Astrocyte (in vitro differentiated cells and primary cell): ENCODE data around the gene TMEM217. TPM values are rescaled to one million over a fixed set of nuclear protein-coding genes. Genes with fewer than 3 reads are reported as not detected.

Experiments used
- DNase-seq: peaks from one replicate; pipeline ENCODE4 v3.0.0-alpha.2; 2010; ENCODE audit warnings: low read depth
- FAIRE-seq: peaks from 2 replicates; lab custom pipeline; 2011; peaks lifted over from hg19 to GRCh38; lab: Jason Lieb, UNC
- H2AFZ ChIP-seq: 2 replicates; pipeline ENCODE4 v1.6.0; 2012; ENCODE audit warnings: low read depth, low read length, inconsistent platforms
- H3K27ac ChIP-seq: 2 replicates; pipeline ENCODE4 v1.5.1; 2011; ENCODE audit warnings: low read depth, low read length, inconsistent platforms
- H3K27me3 ChIP-seq: 2 replicates; pipeline ENCODE4 v1.6.0; 2011; ENCODE audit warnings: low read length, inconsistent platforms; ENCODE audit not compliant: insufficient read depth
- H3K36me3 ChIP-seq: 2 replicates; pipeline ENCODE4 v1.5.1; 2011; ENCODE audit warnings: low read length, inconsistent platforms; ENCODE audit not compliant: insufficient read depth
- H3K4me1 ChIP-seq: 2 replicates; pipeline ENCODE4 v1.5.1; 2011; ENCODE audit warnings: low read length, inconsistent platforms; ENCODE audit not compliant: insufficient read depth
- H3K4me2 ChIP-seq: 2 replicates; pipeline ENCODE4 v1.6.0; 2012; ENCODE audit warnings: low read length, inconsistent platforms
- H3K4me3 ChIP-seq: 2 replicates; pipeline ENCODE4 v1.5.1; 2011; ENCODE audit warnings: low read depth, mild to moderate bottlenecking, low read length, inconsistent platforms; ENCODE audit not compliant: insufficient read depth
- H3K79me2 ChIP-seq: 2 replicates; pipeline ENCODE4 v1.6.0; 2012; ENCODE audit warnings: mild to moderate bottlenecking, low read length, inconsistent platforms; ENCODE audit not compliant: insufficient read depth
- H3K9ac ChIP-seq: 2 replicates; pipeline ENCODE4 v1.6.0; 2012; ENCODE audit warnings: mild to moderate bottlenecking, low read length, inconsistent platforms
- H3K9me3 ChIP-seq: 2 replicates; pipeline ENCODE4 v1.5.1; 2012; ENCODE audit warnings: low read depth, mild to moderate bottlenecking, low read length, inconsistent platforms; ENCODE audit not compliant: insufficient read depth
- H4K20me1 ChIP-seq: 2 replicates; pipeline ENCODE4 v1.6.0; 2012; ENCODE audit warnings: low read length, inconsistent platforms; ENCODE audit not compliant: insufficient read depth
- H3K27ac Mint-ChIP-seq: one replicate; pipeline ENCODE4 v1.8.0; 2021; ENCODE audit warnings: mild to moderate bottlenecking, mixed read lengths; ENCODE audit not compliant: unreplicated experiment
- H3K27me3 Mint-ChIP-seq: one replicate; pipeline ENCODE4 v1.8.0; 2021; ENCODE audit warnings: low read depth, mixed read lengths; ENCODE audit not compliant: unreplicated experiment
- H3K36me3 Mint-ChIP-seq: one replicate; pipeline ENCODE4 v1.8.0; 2021; ENCODE audit warnings: low read depth, mixed read lengths; ENCODE audit not compliant: unreplicated experiment
- H3K4me1 Mint-ChIP-seq: one replicate; pipeline ENCODE4 v1.8.0; 2021; ENCODE audit warnings: low read depth, mixed read lengths; ENCODE audit not compliant: unreplicated experiment
- H3K4me3 Mint-ChIP-seq: one replicate; pipeline ENCODE4 v1.8.0; 2021; ENCODE audit warnings: mild to moderate bottlenecking, moderate library complexity, mixed read lengths; ENCODE audit not compliant: unreplicated experiment
- H3K9me3 Mint-ChIP-seq: one replicate; pipeline ENCODE4 v1.8.0; 2021; ENCODE audit warnings: mild to moderate bottlenecking, mixed read lengths; ENCODE audit not compliant: unreplicated experiment
- CTCF ChIP-seq: IDR thresholded peaks from 2 replicates; pipeline ENCODE4 v1.5.1; 2011; ENCODE audit warnings: low read depth, mild to moderate bottlenecking, inconsistent platforms, low read length, moderate library complexity; ENCODE audit not compliant: insufficient read depth
- EZH2 ChIP-seq: IDR thresholded peaks from 2 replicates; pipeline ENCODE4 v1.6.1; 2012; ENCODE audit warnings: mild to moderate bottlenecking, low read length, inconsistent platforms; ENCODE audit not compliant: insufficient read depth
- total RNA-seq: library from RNA; stranded (reverse); gene quantifications from 2 replicates; pipeline ENCODE4 v1.2.1, GENCODE V29; 2021

Gene TMEM217
- total RNA-seq, 1 donor from 2014 or later = 7.3 TPM

- H3K27ac Mint-ChIP-seq = no peak overlapping the region
- no peaks in the 10 kb centered on the region for H3K27me3 ChIP-seq
- H4K20me1 ChIP-seq = peaks cover 24% of the 10 kb centered on the region
- no peaks in the 10 kb centered on the region for H3K9me3 ChIP-seq
- H3K4me2 ChIP-seq = no peak overlapping the region
- no peak overlapping the region for H3K27ac ChIP-seq
- H3K9ac ChIP-seq = no peak overlapping the region
- TF ChIP-seq CTCF = no peak
- TF ChIP-seq EZH2 = no peak
- no peaks in the 10 kb centered on the region for H3K27me3 Mint-ChIP-seq
- DNase-seq = no peak
- no peak overlapping the region for H3K4me3 Mint-ChIP-seq
- no peak overlapping the region for H3K4me3 ChIP-seq
- FAIRE-seq = no peak
- H3K9me3 Mint-ChIP-seq = no peaks in the 10 kb centered on the region
- no peak overlapping the region for H2AFZ ChIP-seq
- peaks cover 4% of the 10 kb centered on the region for H3K4me1 ChIP-seq
- peaks cover 26% of the 10 kb centered on the region for H3K36me3 ChIP-seq
- peaks cover 9% of the 10 kb centered on the region for H3K36me3 Mint-ChIP-seq
- peaks cover 12% of the 10 kb centered on the region for H3K79me2 ChIP-seq
- H3K4me1 Mint-ChIP-seq = peaks cover 15% of the 10 kb centered on the region
Measured at GRCh38 chr6:37177077-37177934, 80.6 kb downstream of the TMEM217 start.

DNA sequence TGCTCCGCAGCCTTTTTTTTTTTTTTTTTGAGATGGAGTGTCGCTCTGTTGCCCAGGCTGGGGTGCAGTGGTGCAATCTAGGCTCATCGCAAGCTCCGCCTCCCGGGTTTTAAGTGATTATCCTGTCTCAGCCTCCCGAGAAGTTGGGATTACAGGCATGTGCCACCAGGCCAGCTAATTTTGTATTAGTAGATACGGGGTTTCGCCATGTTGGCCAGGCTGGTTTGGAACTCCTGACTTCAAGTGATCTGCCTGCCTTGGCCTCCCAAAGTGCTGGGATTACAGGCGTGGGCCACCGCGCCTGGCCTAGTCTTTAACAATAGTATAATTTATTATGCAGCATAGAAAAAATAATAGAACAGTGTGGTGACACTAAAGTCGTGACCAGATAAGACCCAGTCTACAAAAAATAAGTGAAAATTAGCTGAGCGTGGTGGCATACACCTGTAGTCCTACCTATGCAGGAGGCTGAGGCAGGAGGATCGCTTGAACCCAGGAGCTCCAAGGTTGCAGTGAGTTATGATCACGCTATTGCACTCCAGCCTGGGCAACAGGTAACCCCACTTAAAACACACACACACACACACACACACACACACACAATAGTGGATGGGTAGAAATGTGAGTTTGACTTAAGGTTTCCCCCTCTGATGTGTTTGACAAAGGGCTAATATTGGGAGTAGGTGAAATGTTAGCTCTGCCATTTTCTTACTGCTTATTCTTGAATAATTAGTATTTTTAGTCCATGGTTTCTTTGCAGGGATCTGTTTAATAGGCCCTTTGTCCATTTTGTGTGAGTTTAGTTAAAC lies 81.5 kb downstream of the TMEM217 start:
- FAIRE-seq = no peak

More for the DNA sequence above, 81.5 kb downstream of the TMEM217 start:
- Mint-ChIP-seq H3K4me3 (no peak overlapping the region), H3K4me1 (peaks cover 15% of the 10 kb centered on the region), H3K9me3 (no peaks in the 10 kb centered on the region), H3K27ac (no peak overlapping the region), H3K27me3 (no peaks in the 10 kb centered on the region), H3K36me3 (peaks cover 9% of the 10 kb centered on the region)
- peaks cover 4% of the 10 kb centered on the region for H3K4me1 ChIP-seq
- no peak overlapping the region for H3K4me2 ChIP-seq
- H3K36me3 ChIP-seq = peaks cover 26% of the 10 kb centered on the region
- no peak overlapping the region for H3K9ac ChIP-seq
- no peak overlapping the region for H3K27ac ChIP-seq
- H3K27me3 ChIP-seq = no peaks in the 10 kb centered on the region
- H3K79me2 ChIP-seq = peaks cover 13% of the 10 kb centered on the region
- DNase-seq = no peak
- no peak overlapping the region for H2AFZ ChIP-seq
- H3K4me3 ChIP-seq = no peak overlapping the region
- TF ChIP-seq CTCF (no peak), EZH2 (no peak)
- peaks cover 31% of the 10 kb centered on the region for H4K20me1 ChIP-seq
- no peaks in the 10 kb centered on the region for H3K9me3 ChIP-seq
